Trophoblast cell (in vitro differentiated cells and primary cell): Measurements from ENCODE around the gene TLL2.

Source experiments
- DNase-seq, 2 donors: peaks; one replicate each; pipeline ENCODE4 v3.0.0-alpha.2; 2016
- H2AFZ ChIP-seq: 2 replicates; pipeline ENCODE4 v1.6.1; 2013; ENCODE audit warnings: low read length, moderate library complexity, mild to moderate bottlenecking; ENCODE audit not compliant: insufficient read depth, poor library complexity
- H2AK5ac ChIP-seq: 2 replicates; pipeline ENCODE4 v1.6.1; 2013; ENCODE audit warnings: mild to moderate bottlenecking, low read length
- H2BK120ac ChIP-seq: 2 replicates; pipeline ENCODE4 v1.6.1; 2013; ENCODE audit warnings: low read length, mild to moderate bottlenecking, moderate library complexity; ENCODE audit not compliant: insufficient read depth, poor library complexity
- H2BK12ac ChIP-seq: 2 replicates; pipeline ENCODE4 v1.6.1; 2013; ENCODE audit warnings: mild to moderate bottlenecking, low read length, moderate library complexity
- H2BK5ac ChIP-seq: 2 replicates; pipeline ENCODE4 v1.6.1; 2013; ENCODE audit warnings: low read length, low read depth, moderate library complexity, mild to moderate bottlenecking; ENCODE audit not compliant: poor library complexity
- H3K14ac ChIP-seq: 2 replicates; pipeline ENCODE4 v1.6.1; 2013; ENCODE audit warnings: mild to moderate bottlenecking, low read length
- H3K18ac ChIP-seq: 2 replicates; pipeline ENCODE4 v1.6.1; 2013; ENCODE audit warnings: mild to moderate bottlenecking, low read length
- H3K23ac ChIP-seq: 2 replicates; pipeline ENCODE4 v1.6.1; 2013; ENCODE audit warnings: low read length
- H3K27ac ChIP-seq: 2 replicates; pipeline ENCODE4 v1.5.1; 2013; ENCODE audit warnings: low read depth, mild to moderate bottlenecking, inconsistent platforms, low read length, moderate library complexity
- H3K27me3 ChIP-seq: 2 replicates; pipeline ENCODE4 v1.6.1; 2013; ENCODE audit warnings: inconsistent platforms, mild to moderate bottlenecking, low read length, moderate library complexity; ENCODE audit not compliant: insufficient read depth
- H3K36me3 ChIP-seq, 2 experiments: 1 replicate in 1 of 2; 2 replicates in 1 of 2; pipeline ENCODE4 v1.6.1; 2013; ENCODE audit warnings: low read length in 2 of 2, mild to moderate bottlenecking in 2 of 2, moderate library complexity in 1 of 2; ENCODE audit not compliant: insufficient read depth in 2 of 2, control insufficient read depth in 1 of 2
- H3K4ac ChIP-seq: 2 replicates; pipeline ENCODE4 v1.6.1; 2013; ENCODE audit warnings: low read depth, mild to moderate bottlenecking, low read length, moderate library complexity
- H3K4me1 ChIP-seq, 2 experiments: 1 replicate in 1 of 2; 2 replicates in 1 of 2; pipeline ENCODE4 v1.6.1; 2013; ENCODE audit warnings: low read length in 2 of 2, mild to moderate bottlenecking in 2 of 2, moderate library complexity in 1 of 2; ENCODE audit not compliant: insufficient read depth in 2 of 2, control insufficient read depth in 1 of 2
- H3K4me2 ChIP-seq: 2 replicates; pipeline ENCODE4 v1.6.1; 2013; ENCODE audit warnings: inconsistent platforms, mild to moderate bottlenecking, low read length, moderate library complexity
- H3K4me3 ChIP-seq: 2 replicates; pipeline ENCODE4 v1.5.1; 2013; ENCODE audit warnings: mild to moderate bottlenecking, low read depth, low read length, inconsistent platforms
- H3K79me1 ChIP-seq: one replicate; pipeline ENCODE4 v1.6.1; 2013; ENCODE audit warnings: low read length
- H3K79me2 ChIP-seq: 2 replicates; pipeline ENCODE4 v1.6.1; 2013; ENCODE audit warnings: low read length, mild to moderate bottlenecking; ENCODE audit not compliant: control insufficient read depth, insufficient read depth, poor library complexity
- H3K9ac ChIP-seq: 2 replicates; pipeline ENCODE4 v1.6.1; 2013; ENCODE audit warnings: mild to moderate bottlenecking, low read length
- H3K9me3 ChIP-seq: 2 replicates; pipeline ENCODE4 v1.6.1; 2013; ENCODE audit warnings: low read depth, mild to moderate bottlenecking, control low read depth, inconsistent platforms, low read length; ENCODE audit not compliant: insufficient read depth
- H4K12ac ChIP-seq: 2 replicates; pipeline ENCODE4 v1.6.1; 2013; ENCODE audit warnings: low read depth, mild to moderate bottlenecking, low read length, moderate library complexity
- H4K8ac ChIP-seq: 2 replicates; pipeline ENCODE4 v1.6.1; 2013; ENCODE audit warnings: low read depth, mild to moderate bottlenecking, low read length, moderate library complexity
- H4K91ac ChIP-seq: one replicate; pipeline ENCODE4 v1.6.1; 2013; ENCODE audit warnings: low read depth, mild to moderate bottlenecking, low read length, moderate library complexity
- WGBS: extraction: QIAGEN DNeasy Blood & Tissue Kit; methylation state at CpG from one replicate; pipeline ENCODE4 v1.1.7; 2013; ENCODE audit warnings: missing lambda C conversion rate; ENCODE audit not compliant: insufficient read length, insufficient coverage; ENCODE audit errors: extremely low coverage; 5-methylcytosine and 5-hydroxymethylcytosine counted together

TLL2 gene

GRCh38 chr10:96407560-96408069 lies 106.1 kb downstream of the TLL2 start:
- Histone ChIP-seq H3K9me3 (peaks cover 2% of the 10 kb centered on the region), H3K27ac (no peak overlapping the region), H2BK5ac (no peak overlapping the region), H3K9ac (no peak overlapping the region), H3K4me2 (no peak overlapping the region), H4K91ac (no peak overlapping the region), H2AK5ac (no peak overlapping the region), H4K12ac (no peak overlapping the region), H2AFZ (no peak overlapping the region), H3K4me3 (no peak overlapping the region), H3K14ac (no peak overlapping the region), H3K18ac (no peak overlapping the region), H3K79me2 (no peaks in the 10 kb centered on the region), H3K23ac (no peak overlapping the region), H2BK12ac (no peak overlapping the region), H3K36me3 (no peaks in the 10 kb centered on the region), H4K8ac (no peak overlapping the region), H2BK120ac (no peak overlapping the region), H3K4me1 (no peaks in the 10 kb centered on the region), H3K4ac (no peak overlapping the region), H3K79me1 (no peaks in the 10 kb centered on the region), H3K27me3 (no peaks in the 10 kb centered on the region)
- no peak for DNase-seq
- no CpG with 5 or more reads among the region's 15 CpGs for WGBS

GRCh38 chr10:96406091-96406490 lies 107.6 kb downstream of the TLL2 start:
- Histone ChIP-seq H3K27me3 (no peaks in the 10 kb centered on the region), H2AK5ac (no peak overlapping the region), H3K23ac (no peak overlapping the region), H2AFZ (no peak overlapping the region), H4K8ac (no peak overlapping the region), H3K27ac (no peak overlapping the region), H3K9ac (no peak overlapping the region), H2BK120ac (no peak overlapping the region), H3K9me3 (peaks cover 2% of the 10 kb centered on the region), H2BK12ac (no peak overlapping the region), H4K91ac (no peak overlapping the region), H3K4me3 (no peak overlapping the region), H3K4ac (no peak overlapping the region), H3K18ac (no peak overlapping the region), H4K12ac (no peak overlapping the region), H3K79me1 (no peaks in the 10 kb centered on the region), H3K4me2 (no peak overlapping the region), H3K14ac (no peak overlapping the region), H2BK5ac (no peak overlapping the region), H3K79me2 (no peaks in the 10 kb centered on the region), H3K36me3 (no peaks in the 10 kb centered on the region), H3K4me1 (no peaks in the 10 kb centered on the region)
- no CpG with 5 or more reads among the region's 5 CpGs for WGBS
- DNase-seq = no peak

GRCh38 chr10:96402417-96403305 lies 111.1 kb downstream of the TLL2 start:
- H2BK5ac ChIP-seq = no peak overlapping the region
- no peaks in the 10 kb centered on the region for H3K27me3 ChIP-seq
- DNase-seq = no peak
- no peak overlapping the region for H3K4me3 ChIP-seq
- H3K14ac ChIP-seq = no peak overlapping the region
- H3K9me3 ChIP-seq = peaks cover 1% of the 10 kb centered on the region
- H3K79me1 ChIP-seq = no peaks in the 10 kb centered on the region
- no peak overlapping the region for H3K4me2 ChIP-seq
- H3K4me1 ChIP-seq = no peaks in the 10 kb centered on the region
- no peak overlapping the region for H3K27ac ChIP-seq
- H3K4ac ChIP-seq = no peak overlapping the region
- H4K91ac ChIP-seq = no peak overlapping the region
- H3K18ac ChIP-seq = no peak overlapping the region
- H2BK12ac ChIP-seq = no peak overlapping the region
- no peak overlapping the region for H4K8ac ChIP-seq
- H2AK5ac ChIP-seq = no peak overlapping the region
- H4K12ac ChIP-seq = no peak overlapping the region
- no peak overlapping the region for H3K23ac ChIP-seq
- no peaks in the 10 kb centered on the region for H3K79me2 ChIP-seq
- H3K9ac ChIP-seq = no peak overlapping the region
- H2AFZ ChIP-seq = no peak overlapping the region
- no CpG with 5 or more reads among the region's 16 CpGs for WGBS
- H2BK120ac ChIP-seq = no peak overlapping the region
- no peaks in the 10 kb centered on the region for H3K36me3 ChIP-seq

GRCh38 chr10:96401036-96401435 lies 112.7 kb downstream of the TLL2 start:
- Histone ChIP-seq H2BK12ac (no peak overlapping the region), H4K8ac (no peak overlapping the region), H3K36me3 (no peaks in the 10 kb centered on the region), H3K4me2 (no peak overlapping the region), H3K79me2 (no peaks in the 10 kb centered on the region), H3K4ac (no peak overlapping the region), H3K23ac (no peak overlapping the region), H3K18ac (no peak overlapping the region), H3K27me3 (no peaks in the 10 kb centered on the region), H4K91ac (no peak overlapping the region), H3K4me3 (no peak overlapping the region), H3K79me1 (no peaks in the 10 kb centered on the region), H2AK5ac (no peak overlapping the region), H3K9ac (no peak overlapping the region), H2BK120ac (no peak overlapping the region), H3K4me1 (no peaks in the 10 kb centered on the region), H3K9me3 (no peaks in the 10 kb centered on the region), H2BK5ac (no peak overlapping the region), H4K12ac (no peak overlapping the region), H3K14ac (no peak overlapping the region), H3K27ac (no peak overlapping the region), H2AFZ (no peak overlapping the region)
- no CpG with 5 or more reads among the region's 7 CpGs for WGBS
- no peak for DNase-seq
